PC-3 (cell line): ENCODE measurements around the gene FGR. TPM values are rescaled to one million over a fixed set of nuclear protein-coding genes. Genes with fewer than 3 reads are reported as not detected.

Experiments
- ATAC-seq: fragments of 200-7000 bp; cut with Tn5 transposase; 2 replicates; pipeline ENCODE4 v1.9.1; 2020; ENCODE audit warnings: mild to moderate bottlenecking, moderate library complexity
- BruUV-seq: library from RNA; stranded (reverse); fragments of 400-500 nt; replicated peaks from 2 replicates; lab custom pipeline; 2021; lab: Mats Ljungman, UMichigan
- CTCF ChIA-PET: fragments of 300-600 bp; sonication (Branson Sonifier 250); formaldehyde crosslinking; loops from one replicate; lab custom pipeline; 2022; ENCODE audit warnings: antibody characterized with exemption; lab: Charles Lee
- POLR2A ChIA-PET: fragments of 300-600 bp; sonication (Branson Sonifier 250); formaldehyde crosslinking; loops from one replicate; lab custom pipeline; 2022; ENCODE audit warnings: antibody characterized with exemption; ENCODE audit not compliant: unreplicated experiment; lab: Charles Lee
- DNase-seq: peaks from one replicate; pipeline ENCODE4 v3.0.0-alpha.2; 2015
- H2AFZ ChIP-seq: fragments of 300-600 bp; sonication (generic); 2 replicates; pipeline ENCODE4 v1.6.0; 2016; ENCODE audit warnings: antibody characterized with exemption, low read length
- H3F3A ChIP-seq: fragments of 300-600 bp; sonication (generic); one replicate; pipeline ENCODE4 v1.6.0; 2017; ENCODE audit warnings: antibody characterized with exemption, low read length, control low read depth, mild to moderate bottlenecking; ENCODE audit not compliant: unreplicated experiment
- H3K27ac ChIP-seq: fragments of 300-600 bp; sonication (generic); 2 replicates; pipeline ENCODE4 v1.5.1; 2016; ENCODE audit warnings: mild to moderate bottlenecking, low read length
- H3K27me3 ChIP-seq: fragments of 300-600 bp; sonication (generic); 2 replicates; pipeline ENCODE4 v1.6.1; 2016; ENCODE audit warnings: low read length, mixed read lengths
- H3K36me3 ChIP-seq: fragments of 300-600 bp; sonication (generic); 2 replicates; pipeline ENCODE4 v1.6.1; 2016; ENCODE audit warnings: low read depth, mixed run types, low read length, mixed read lengths
- H3K4me1 ChIP-seq: fragments of 300-600 bp; sonication (generic); 2 replicates; pipeline ENCODE4 v1.5.1; 2016; ENCODE audit warnings: low read length; ENCODE audit not compliant: insufficient read depth
- H3K4me2 ChIP-seq: fragments of 300-600 bp; sonication (generic); 2 replicates; pipeline ENCODE4 v1.6.0; 2016; ENCODE audit warnings: low read length
- H3K4me3 ChIP-seq: fragments of 300-600 bp; sonication (generic); 2 replicates; pipeline ENCODE4 v1.5.1; 2016; ENCODE audit warnings: mild to moderate bottlenecking, low read length, mixed read lengths
- H3K79me2 ChIP-seq: fragments of 300-600 bp; sonication (generic); 2 replicates; pipeline ENCODE4 v1.6.1; 2017; ENCODE audit warnings: low read length, mixed read lengths
- H3K9ac ChIP-seq: fragments of 300-600 bp; sonication (generic); 2 replicates; pipeline ENCODE4 v1.6.0; 2016; ENCODE audit warnings: mild to moderate bottlenecking, low read length
- H3K9me2 ChIP-seq: fragments of 300-600 bp; sonication (generic); replicated peaks from 2 replicates; pipeline ENCODE4 v1.6.1; 2016; ENCODE audit warnings: mixed run types, low read length, mixed read lengths
- H3K9me3 ChIP-seq: fragments of 300-600 bp; sonication (generic); 2 replicates; pipeline ENCODE4 v1.6.1; 2016; ENCODE audit warnings: low read length, mixed read lengths
- H4K20me1 ChIP-seq: fragments of 300-600 bp; sonication (generic); 2 replicates; pipeline ENCODE4 v1.6.1; 2016; ENCODE audit warnings: low read length, mixed read lengths
- EZH2 ChIP-seq: fragments of 300-600 bp; sonication (generic); IDR thresholded peaks from one replicate; pipeline ENCODE4 v1.6.1; 2017; ENCODE audit warnings: antibody characterized with exemption, mild to moderate bottlenecking, low read length; ENCODE audit not compliant: unreplicated experiment
- EZH2phosphoT487 ChIP-seq: fragments of 300-600 bp; sonication (generic); IDR thresholded peaks from 2 replicates; pipeline ENCODE4 v1.6.1; 2018; ENCODE audit warnings: mild to moderate bottlenecking, antibody characterized with exemption, low read length, borderline replicate concordance
- intact Hi-C: fragments of 100-400 bp; cut with micrococcal nuclease; formaldehyde crosslinking; loops from 2 replicates; pipeline ENCODE4 v1.9.0; 2023
- total RNA-seq: library from RNA; depleted of rRNA; stranded (reverse); fragments of >200 nt; gene quantifications from 2 replicates; pipeline ENCODE4 v1.2.3, GENCODE V29; 2014
- TF ChIP-seq, protein P1 (sequence below): fragments of 300-600 bp; sonication (generic); conservative IDR thresholded peaks from 2 replicates; pipeline ENCODE4 v1.5.1; 2017; ENCODE audit warnings: antibody characterized with exemption, low read depth, mild to moderate bottlenecking, low read length

FGR gene
- total RNA-seq, 1 experiment from 2014 or later = not detected

DNA sequence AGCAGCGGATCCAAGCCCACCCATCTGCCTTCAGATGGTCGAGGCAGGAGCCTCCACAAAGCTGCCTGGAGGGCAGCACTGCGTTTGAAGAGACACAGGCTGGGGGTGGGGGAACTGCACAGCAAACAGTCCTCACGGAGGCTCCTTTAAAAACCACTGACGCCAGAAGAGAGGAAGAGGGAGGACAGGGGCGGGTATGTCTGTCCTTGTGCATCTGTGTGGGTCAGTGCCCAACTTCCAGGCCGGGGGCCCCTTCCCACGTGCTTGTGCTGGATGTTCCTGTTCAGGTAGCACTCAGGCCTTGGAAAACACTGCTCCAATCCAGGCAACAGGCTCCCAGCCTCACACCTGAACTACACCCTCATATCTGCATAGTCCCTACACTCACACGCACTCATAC is 38.7 kb downstream of the FGR start:
- H3K79me2 ChIP-seq = peaks cover 100% of the 10 kb centered on the region
- intact Hi-C loops = no loop called here
- no peaks in the 10 kb centered on the region for H3K9me3 ChIP-seq
- no peak overlapping the region for H3K4me2 ChIP-seq
- ChIA-PET CTCF (no interaction called here), POLR2A (no interaction called here)
- H3F3A ChIP-seq = no peaks in the 10 kb centered on the region
- H3K36me3 ChIP-seq = no peaks in the 10 kb centered on the region
- no peak overlapping the region for H3K27ac ChIP-seq
- no peak for DNase-seq
- H4K20me1 ChIP-seq = peaks cover 64% of the 10 kb centered on the region
- peaks cover 45% of the 10 kb centered on the region for H3K4me1 ChIP-seq
- no peaks in the 10 kb centered on the region for H3K9me2 ChIP-seq
- TF ChIP-seq EZH2 (no peak), EZH2phosphoT487 (no peak)
- TF ChIP-seq, protein P1, sequence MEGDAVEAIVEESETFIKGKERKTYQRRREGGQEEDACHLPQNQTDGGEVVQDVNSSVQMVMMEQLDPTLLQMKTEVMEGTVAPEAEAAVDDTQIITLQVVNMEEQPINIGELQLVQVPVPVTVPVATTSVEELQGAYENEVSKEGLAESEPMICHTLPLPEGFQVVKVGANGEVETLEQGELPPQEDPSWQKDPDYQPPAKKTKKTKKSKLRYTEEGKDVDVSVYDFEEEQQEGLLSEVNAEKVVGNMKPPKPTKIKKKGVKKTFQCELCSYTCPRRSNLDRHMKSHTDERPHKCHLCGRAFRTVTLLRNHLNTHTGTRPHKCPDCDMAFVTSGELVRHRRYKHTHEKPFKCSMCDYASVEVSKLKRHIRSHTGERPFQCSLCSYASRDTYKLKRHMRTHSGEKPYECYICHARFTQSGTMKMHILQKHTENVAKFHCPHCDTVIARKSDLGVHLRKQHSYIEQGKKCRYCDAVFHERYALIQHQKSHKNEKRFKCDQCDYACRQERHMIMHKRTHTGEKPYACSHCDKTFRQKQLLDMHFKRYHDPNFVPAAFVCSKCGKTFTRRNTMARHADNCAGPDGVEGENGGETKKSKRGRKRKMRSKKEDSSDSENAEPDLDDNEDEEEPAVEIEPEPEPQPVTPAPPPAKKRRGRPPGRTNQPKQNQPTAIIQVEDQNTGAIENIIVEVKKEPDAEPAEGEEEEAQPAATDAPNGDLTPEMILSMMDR = no peak
- ATAC-seq = no peak
- no peak overlapping the region for H2AFZ ChIP-seq
- no peak overlapping the region for H3K4me3 ChIP-seq
- H3K9ac ChIP-seq = no peak overlapping the region
- no peaks in the 10 kb centered on the region for H3K27me3 ChIP-seq
- no TSS peak for BruUV-seq

DNA sequence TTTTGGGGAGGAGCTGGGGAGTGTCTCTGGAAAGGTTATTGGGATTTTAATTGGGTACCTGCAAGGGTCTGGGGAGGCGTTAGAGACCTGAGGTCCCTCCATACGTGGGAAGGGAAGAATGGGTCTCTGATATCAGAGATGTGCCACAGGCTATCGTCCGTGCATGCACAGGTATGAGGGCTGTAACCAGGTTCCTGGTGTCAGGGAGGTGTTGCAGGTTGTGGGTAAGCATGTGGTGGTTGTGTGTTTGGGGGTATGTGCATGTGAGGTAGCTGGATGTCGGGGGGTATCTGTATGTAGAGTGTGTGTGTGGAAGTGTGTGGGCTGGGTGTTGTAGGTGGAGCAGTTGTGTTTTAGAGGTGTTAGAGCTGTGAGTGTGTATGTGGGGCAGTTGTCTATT is 39.4 kb downstream of the FGR start:
- intact Hi-C loops = no loop called here
- no peaks in the 10 kb centered on the region for H3F3A ChIP-seq
- H2AFZ ChIP-seq = no peak overlapping the region
- no peak overlapping the region for H3K4me2 ChIP-seq
- H3K9ac ChIP-seq = no peak overlapping the region
- H3K9me3 ChIP-seq = no peaks in the 10 kb centered on the region
- H3K4me3 ChIP-seq = no peak overlapping the region
- H3K27ac ChIP-seq = no peak overlapping the region
- CTCF ChIA-PET = interaction anchor here (0.8 to 1.0 kb wide), 2 partner anchors 8 to 39 kb away, joined by 3 to 4 read pairs; partner anchors contain the start of gene AHDC1
- ATAC-seq = no peak
- BruUV-seq = no TSS peak
- H3K36me3 ChIP-seq = no peaks in the 10 kb centered on the region
- no peaks in the 10 kb centered on the region for H3K9me2 ChIP-seq
- H3K27me3 ChIP-seq = no peaks in the 10 kb centered on the region
- peaks cover 64% of the 10 kb centered on the region for H4K20me1 ChIP-seq
- peaks cover 45% of the 10 kb centered on the region for H3K4me1 ChIP-seq
- H3K79me2 ChIP-seq = peaks cover 99% of the 10 kb centered on the region
- TF ChIP-seq EZH2phosphoT487 (no peak), EZH2 (no peak)
- TF ChIP-seq, protein P1 = no peak
- POLR2A ChIA-PET = interaction anchor here (0.5 kb wide), 1 partner anchor 422 kb away, joined by 5 read pairs; no protein-coding TSS in a partner anchor
- DNase-seq = no peak

DNA sequence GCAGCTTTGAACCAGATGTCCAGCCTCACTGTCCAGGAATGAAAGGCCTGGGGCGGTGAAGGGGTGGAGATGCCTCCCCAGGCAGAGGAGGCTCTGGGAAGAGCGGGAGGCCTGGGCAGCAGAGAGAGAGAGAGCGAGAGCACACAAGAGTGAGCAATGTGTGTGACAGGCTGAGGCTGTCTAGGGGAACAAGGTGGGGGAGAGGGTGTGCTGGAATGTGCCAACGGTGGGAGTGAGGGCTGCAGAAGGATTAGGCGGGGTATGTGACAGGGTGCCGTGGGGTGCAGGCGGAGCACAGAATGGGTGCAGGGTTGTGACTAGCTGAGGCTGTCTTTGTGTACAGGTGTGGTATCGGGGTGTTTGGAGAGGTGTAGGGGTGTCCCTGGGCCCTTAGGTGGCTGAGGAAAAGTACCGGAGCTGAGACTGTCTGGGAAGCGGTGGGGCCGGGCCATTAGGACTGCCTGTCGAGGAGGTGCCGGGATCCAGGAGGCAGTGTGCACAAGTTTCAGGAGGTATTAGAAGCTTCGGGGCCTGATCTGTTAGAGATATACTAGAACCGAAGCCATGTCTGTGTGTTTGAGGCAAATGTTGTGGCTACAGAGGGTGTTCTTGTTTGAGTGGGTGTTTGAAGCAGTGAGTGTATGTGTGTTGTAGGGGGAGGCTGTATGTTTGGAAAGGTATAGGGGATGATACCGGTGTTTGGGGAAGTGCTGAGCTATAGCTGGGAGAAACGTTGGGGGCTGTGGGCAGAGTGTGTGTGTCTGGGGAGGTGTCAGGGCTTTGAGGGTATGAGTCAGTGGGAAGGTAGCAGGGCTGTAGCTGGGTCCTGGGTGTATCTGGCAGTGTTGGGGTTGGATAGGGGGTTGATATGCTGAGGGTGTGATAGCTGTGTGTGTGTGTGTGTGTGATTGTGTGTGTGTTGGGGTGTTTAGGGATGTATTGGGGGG is 40.1 kb downstream of the FGR start:
- ATAC-seq (peak; percentile 37), DNase-seq (no peak)
- H3F3A ChIP-seq = no peaks in the 10 kb centered on the region
- H3K9me2 ChIP-seq = no peaks in the 10 kb centered on the region
- H3K4me3 ChIP-seq = no peak overlapping the region
- no peak overlapping the region for H2AFZ ChIP-seq
- intact Hi-C loops = no loop called here
- no peak overlapping the region for H3K4me2 ChIP-seq
- H3K27me3 ChIP-seq = no peaks in the 10 kb centered on the region
- H3K9ac ChIP-seq = no peak overlapping the region
- ChIA-PET POLR2A (interaction anchor here (0.5 kb wide), 1 partner anchor 421 kb away, joined by 5 read pairs; no protein-coding TSS in a partner anchor), CTCF (interaction anchor here (0.8 to 1.0 kb wide), 2 partner anchors 9 to 38 kb away, joined by 3 to 4 read pairs; partner anchors contain the start of gene AHDC1)
- no peak overlapping the region for H3K27ac ChIP-seq
- no peaks in the 10 kb centered on the region for H3K9me3 ChIP-seq
- peaks cover 59% of the 10 kb centered on the region for H4K20me1 ChIP-seq
- H3K79me2 ChIP-seq = peaks cover 91% of the 10 kb centered on the region
- peaks cover 46% of the 10 kb centered on the region for H3K4me1 ChIP-seq
- no peaks in the 10 kb centered on the region for H3K36me3 ChIP-seq
- TF ChIP-seq EZH2phosphoT487 = no peak
- TF ChIP-seq EZH2 = no peak
- TF ChIP-seq, protein P1 = no peak
- BruUV-seq = no TSS peak
